HepG2 (cell line): Measurements from ENCODE around the gene PDE4D. TPM values are rescaled to one million over a fixed set of nuclear protein-coding genes. Genes with fewer than 3 reads are reported as not detected.

Experiments used
- ATAC-seq: fragments of 200-7000 bp; cut with Tn5 transposase; 3 replicates; pipeline ENCODE4 v1.9.1; 2020; ENCODE audit warnings: mild to moderate bottlenecking, moderate library complexity
- BruUV-seq: library from RNA; stranded (reverse); fragments of 400-500 nt; replicated peaks from 2 replicates; lab custom pipeline; 2021; lab: Mats Ljungman, UMichigan
- CTCF ChIA-PET: fragments of 300-600 bp; formaldehyde crosslinking; extraction: SDS; loops from one replicate; lab custom pipeline; 2021; ENCODE audit warnings: low total read pairs, inconsistent platforms, low intra/inter-chr PET ratio; lab: Yijun Ruan, JAX
- POLR2A ChIA-PET: fragments of 350-600 bp; sonication (Branson Sonifier 250); formaldehyde crosslinking; loops from one replicate; lab custom pipeline; 2020; ENCODE audit warnings: antibody characterized with exemption, inconsistent platforms; lab: Yijun Ruan, JAX
- DNase-seq: peaks from one replicate; pipeline ENCODE4 v3.0.0-alpha.2; 2015; ENCODE audit warnings: low spot score
- FAIRE-seq: peaks from 3 replicates; lab custom pipeline; 2011; peaks lifted over from hg19 to GRCh38; lab: Jason Lieb, UNC
- H2AFZ ChIP-seq: one replicate; pipeline ENCODE4 v1.6.1; 2011; ENCODE audit warnings: low read length, inconsistent platforms
- H3K27ac ChIP-seq: fragments of 300-600 bp; 3 replicates; pipeline ENCODE4 v1.8.0; 2011; ENCODE audit warnings: mixed run types, mild to moderate bottlenecking, mixed read lengths, low read length, inconsistent platforms; ENCODE audit not compliant: insufficient read depth; ENCODE audit errors: extremely low read length
- H3K27me3 ChIP-seq, 2 experiments: fragments of 200-600 bp in 1 of 2; 2 replicates in 1 of 2; 3 replicates in 1 of 2; pipeline versions ENCODE4 v1.6.0 to v1.8.0; 2011; ENCODE audit warnings: low read length in 2 of 2, mild to moderate bottlenecking in 2 of 2, moderate library complexity in 2 of 2, inconsistent platforms in 1 of 2; ENCODE audit not compliant: insufficient read depth in 2 of 2, control insufficient read depth in 1 of 2
- H3K36me3 ChIP-seq, 2 experiments: fragments of 200-600 bp in 1 of 2; replicated peaks in 1 of 2; 2 replicates in 1 of 2; 3 replicates in 1 of 2; pipeline versions ENCODE4 v1.5.1 to v1.8.0; 2011; ENCODE audit warnings: low read length in 2 of 2, inconsistent platforms in 1 of 2; ENCODE audit not compliant: insufficient read depth in 2 of 2, control insufficient read depth in 1 of 2
- H3K4me1 ChIP-seq: 2 replicates; pipeline ENCODE4 v1.5.1; 2012; ENCODE audit warnings: low read length, inconsistent platforms; ENCODE audit not compliant: insufficient read depth
- H3K4me2 ChIP-seq: 2 replicates; pipeline ENCODE4 v1.6.0; 2011; ENCODE audit warnings: low read depth, low read length, inconsistent platforms
- H3K4me3 ChIP-seq, 3 experiments: fragments of 200-600 bp in 1 of 3; sonication (generic), shearing (Covaris generic) in 1 of 3; replicated peaks in 1 of 3; 2 replicates each; pipeline ENCODE4 v1.5.1; 2011 to 2016; ENCODE audit warnings: low read length in 3 of 3, inconsistent platforms in 2 of 3, low read depth in 2 of 3, mild to moderate bottlenecking in 2 of 3, control low read depth in 1 of 3, mixed read lengths in 1 of 3; ENCODE audit not compliant: insufficient read depth in 1 of 3
- H3K79me2 ChIP-seq: one replicate; pipeline ENCODE4 v1.6.1; 2011; ENCODE audit warnings: low read length, inconsistent platforms; ENCODE audit not compliant: insufficient read depth
- H3K9ac ChIP-seq: 2 replicates; pipeline ENCODE4 v1.6.0; 2011; ENCODE audit warnings: mild to moderate bottlenecking, low read depth, low read length, inconsistent platforms; ENCODE audit not compliant: insufficient read depth
- H3K9me3 ChIP-seq: 2 replicates; pipeline ENCODE4 v1.5.1; 2012; ENCODE audit warnings: mild to moderate bottlenecking, low read length
- H4K20me1 ChIP-seq: 2 replicates; pipeline ENCODE4 v1.6.0; 2011; ENCODE audit warnings: inconsistent platforms, mild to moderate bottlenecking, low read length, moderate library complexity; ENCODE audit not compliant: insufficient read depth
- ARNTL ChIP-seq: sonication (generic); formaldehyde crosslinking; IDR thresholded peaks from 2 replicates; pipeline ENCODE4 v1.4.0; 2020; ENCODE audit warnings: mild to moderate bottlenecking, missing genetic modification reagents
- JUN ChIP-seq: sonication (generic); formaldehyde crosslinking; IDR thresholded peaks from 2 replicates; pipeline ENCODE4 v1.4.0; 2020; ENCODE audit warnings: mild to moderate bottlenecking, missing genetic modification reagents
- KAT7 ChIP-seq: IDR thresholded peaks from 2 replicates; pipeline ENCODE4 v1.6.1; 2018; ENCODE audit warnings: borderline replicate concordance, missing compliant biosample characterization
- KLF12 ChIP-seq: sonication (generic); formaldehyde crosslinking; IDR thresholded peaks from 2 replicates; pipeline ENCODE4 v1.4.0; 2020; ENCODE audit warnings: missing genetic modification reagents, borderline replicate concordance
- PAWR ChIP-seq: sonication (generic); formaldehyde crosslinking; IDR thresholded peaks from 2 replicates; pipeline ENCODE4 v1.4.0; 2020; ENCODE audit warnings: missing genetic modification reagents, mild to moderate bottlenecking, borderline replicate concordance
- RFX5 ChIP-seq: IDR thresholded peaks from 2 replicates; pipeline ENCODE4 v1.6.1; 2011; ENCODE audit warnings: low read depth, low read length, improper control_type of control experiment
- THRA ChIP-seq: sonication (generic); formaldehyde crosslinking; IDR thresholded peaks from 2 replicates; pipeline ENCODE4 v1.4.0; 2020; ENCODE audit warnings: missing genetic modification reagents, borderline replicate concordance
- TRIM24 ChIP-seq: sonication (generic); formaldehyde crosslinking; IDR thresholded peaks from 2 replicates; pipeline ENCODE4 v1.8.0; 2022; ENCODE audit warnings: mild to moderate bottlenecking, missing genetic modification reagents
- ZNF567 ChIP-seq: sonication (generic); formaldehyde crosslinking; IDR thresholded peaks from 2 replicates; pipeline ENCODE4 v1.8.1; 2023; ENCODE audit warnings: mild to moderate bottlenecking, missing genetic modification reagents, borderline replicate concordance
- WGBS: methylation state at CpG from one replicate; pipeline ENCODE4 v1.1.6; 2017; ENCODE audit warnings: low lambda C conversion rate; 5-methylcytosine and 5-hydroxymethylcytosine counted together
- in situ Hi-C: cut with HindIII; loops from 2 replicates; pipeline ENCODE4 v1.10.0; 2017; ENCODE audit warnings: low pct_unique_long_range_greater_than_20kb; ENCODE audit not compliant: extremely low pct_ligation_motif_present
- intact Hi-C: fragments of 100-400 bp; cut with micrococcal nuclease; formaldehyde crosslinking; loops from one replicate; pipeline ENCODE4 v1.10.0; 2022; ENCODE audit not compliant: unreplicated experiment
- polyA plus RNA-seq, 8 experiments: library from polyadenylated mRNA; depleted of rRNA in 3 of 8; stranded (reverse) in 7 of 8; unstranded in 1 of 8; fragments of >200 nt; fragmentation: Illumina TruSeq in 4 of 8; extraction: Trizol in 4 of 8; gene quantifications; 2 replicates each; pipeline versions ENCODE4 v1.2.1 to v1.2.3, GENCODE V29; 2011 to 2016; ENCODE audit warnings: low read depth in 4 of 8, missing spikeins in 1 of 8, mixed read lengths in 1 of 8; ENCODE audit not compliant: insufficient read depth in 1 of 8
- total RNA-seq, 5 experiments: library from RNA; depleted of rRNA; stranded (reverse); fragments of >200 nt; fragmentation: Illumina TruSeq; extraction: Trizol; gene quantifications; 2 replicates each; pipeline ENCODE4 v1.2.3, GENCODE V29; 2016; ENCODE audit warnings: low read depth in 1 of 5
- TF ChIP-seq, protein P1 (sequence below): sonication (generic); formaldehyde crosslinking; IDR thresholded peaks from 2 replicates; pipeline ENCODE4 v1.5.0; 2020; ENCODE audit warnings: mild to moderate bottlenecking, missing genetic modification reagents, moderate library complexity
- TF ChIP-seq, protein P2 (sequence below), 2 experiments: IDR thresholded peaks; 2 replicates each; pipeline ENCODE4 v1.6.1; 2011 to 2012; ENCODE audit warnings: low read length in 2 of 2, borderline replicate concordance in 1 of 2, low read depth in 1 of 2, mild to moderate bottlenecking in 1 of 2, moderate library complexity in 1 of 2

Gene PDE4D
- total and polyA plus RNA-seq, 2 of the 13 experiments (the other 11 are each of a cell fraction or from before 2014, with no cell fraction given) = 7.0 to 12.2 TPM

- no TSS peak for BruUV-seq
Observed at GRCh38 chr5:59599729-59600128, 293.8 kb downstream of the PDE4D start.

DNA sequence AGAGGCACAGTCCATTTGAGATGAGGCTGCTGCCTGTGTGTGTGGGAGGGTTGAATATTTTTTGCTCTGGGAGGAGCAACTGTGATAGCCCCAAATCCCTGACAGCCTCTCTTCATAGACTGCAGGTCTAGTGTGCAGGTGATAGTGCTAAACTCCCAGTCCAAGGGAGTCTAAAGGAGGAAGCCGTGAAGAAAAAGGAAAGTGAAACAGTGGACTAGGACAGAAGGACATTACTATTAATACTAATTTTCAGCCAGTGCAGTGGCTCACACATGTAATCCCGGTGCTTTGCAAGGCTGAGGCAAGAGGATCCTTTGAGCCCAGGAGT, 295.0 kb downstream of the PDE4D start:
- WGBS = 46% methylated on average over 2 of the region's 2 CpGs
- H3K27me3 ChIP-seq = no peaks in the 10 kb centered on the region
- in situ Hi-C loops = no loop called here
- H3K4me3 ChIP-seq = no peak overlapping the region
- DNase-seq (no peak), FAIRE-seq (no peak), ATAC-seq (no peak)
- CTCF ChIA-PET = no interaction called here
- H3K4me2 ChIP-seq = no peak overlapping the region
- intact Hi-C loops = no loop called here
- no TSS peak for BruUV-seq
- no peak overlapping the region for H2AFZ ChIP-seq
- H3K9ac ChIP-seq = no peak overlapping the region
- H3K36me3 ChIP-seq = no peaks in the 10 kb centered on the region
- H3K27ac ChIP-seq = no peak overlapping the region
- no peaks in the 10 kb centered on the region for H3K79me2 ChIP-seq
- H4K20me1 ChIP-seq = no peaks in the 10 kb centered on the region
- H3K4me1 ChIP-seq = no peaks in the 10 kb centered on the region
- POLR2A ChIA-PET = no interaction called here
- no peaks in the 10 kb centered on the region for H3K9me3 ChIP-seq
- TF ChIP-seq KLF12 (CRISPR knock-in tag) (no peak), PAWR (CRISPR knock-in tag) (no peak), KAT7 (CRISPR knock-in tag) (no peak), TRIM24 (no peak), ZNF567 (no peak), ARNTL (CRISPR knock-in tag) (no peak), RFX5 (no peak), THRA (CRISPR knock-in tag) (no peak), JUN (CRISPR knock-in tag) (no peak)
- TF ChIP-seq, protein P1, sequence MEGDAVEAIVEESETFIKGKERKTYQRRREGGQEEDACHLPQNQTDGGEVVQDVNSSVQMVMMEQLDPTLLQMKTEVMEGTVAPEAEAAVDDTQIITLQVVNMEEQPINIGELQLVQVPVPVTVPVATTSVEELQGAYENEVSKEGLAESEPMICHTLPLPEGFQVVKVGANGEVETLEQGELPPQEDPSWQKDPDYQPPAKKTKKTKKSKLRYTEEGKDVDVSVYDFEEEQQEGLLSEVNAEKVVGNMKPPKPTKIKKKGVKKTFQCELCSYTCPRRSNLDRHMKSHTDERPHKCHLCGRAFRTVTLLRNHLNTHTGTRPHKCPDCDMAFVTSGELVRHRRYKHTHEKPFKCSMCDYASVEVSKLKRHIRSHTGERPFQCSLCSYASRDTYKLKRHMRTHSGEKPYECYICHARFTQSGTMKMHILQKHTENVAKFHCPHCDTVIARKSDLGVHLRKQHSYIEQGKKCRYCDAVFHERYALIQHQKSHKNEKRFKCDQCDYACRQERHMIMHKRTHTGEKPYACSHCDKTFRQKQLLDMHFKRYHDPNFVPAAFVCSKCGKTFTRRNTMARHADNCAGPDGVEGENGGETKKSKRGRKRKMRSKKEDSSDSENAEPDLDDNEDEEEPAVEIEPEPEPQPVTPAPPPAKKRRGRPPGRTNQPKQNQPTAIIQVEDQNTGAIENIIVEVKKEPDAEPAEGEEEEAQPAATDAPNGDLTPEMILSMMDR (CRISPR knock-in tag) = no peak

More at GRCh38 chr5:59599729-59600128, 293.8 kb downstream of the PDE4D start:
- Histone ChIP-seq H3K4me1 (no peaks in the 10 kb centered on the region), H3K9me3 (no peaks in the 10 kb centered on the region), H3K79me2 (no peaks in the 10 kb centered on the region), H3K27ac (no peak overlapping the region), H3K36me3 (no peaks in the 10 kb centered on the region), H4K20me1 (no peaks in the 10 kb centered on the region), H3K27me3 (no peaks in the 10 kb centered on the region), H3K4me3 (no peak overlapping the region), H3K4me2 (no peak overlapping the region), H3K9ac (no peak overlapping the region), H2AFZ (no peak overlapping the region)
- WGBS = 50% methylated on average over 1 of the region's 2 CpGs
- in situ Hi-C loops (no loop called here), intact Hi-C loops (no loop called here)
- DNase-seq (no peak), ATAC-seq (no peak), FAIRE-seq (no peak)
- TF ChIP-seq, protein P2, sequence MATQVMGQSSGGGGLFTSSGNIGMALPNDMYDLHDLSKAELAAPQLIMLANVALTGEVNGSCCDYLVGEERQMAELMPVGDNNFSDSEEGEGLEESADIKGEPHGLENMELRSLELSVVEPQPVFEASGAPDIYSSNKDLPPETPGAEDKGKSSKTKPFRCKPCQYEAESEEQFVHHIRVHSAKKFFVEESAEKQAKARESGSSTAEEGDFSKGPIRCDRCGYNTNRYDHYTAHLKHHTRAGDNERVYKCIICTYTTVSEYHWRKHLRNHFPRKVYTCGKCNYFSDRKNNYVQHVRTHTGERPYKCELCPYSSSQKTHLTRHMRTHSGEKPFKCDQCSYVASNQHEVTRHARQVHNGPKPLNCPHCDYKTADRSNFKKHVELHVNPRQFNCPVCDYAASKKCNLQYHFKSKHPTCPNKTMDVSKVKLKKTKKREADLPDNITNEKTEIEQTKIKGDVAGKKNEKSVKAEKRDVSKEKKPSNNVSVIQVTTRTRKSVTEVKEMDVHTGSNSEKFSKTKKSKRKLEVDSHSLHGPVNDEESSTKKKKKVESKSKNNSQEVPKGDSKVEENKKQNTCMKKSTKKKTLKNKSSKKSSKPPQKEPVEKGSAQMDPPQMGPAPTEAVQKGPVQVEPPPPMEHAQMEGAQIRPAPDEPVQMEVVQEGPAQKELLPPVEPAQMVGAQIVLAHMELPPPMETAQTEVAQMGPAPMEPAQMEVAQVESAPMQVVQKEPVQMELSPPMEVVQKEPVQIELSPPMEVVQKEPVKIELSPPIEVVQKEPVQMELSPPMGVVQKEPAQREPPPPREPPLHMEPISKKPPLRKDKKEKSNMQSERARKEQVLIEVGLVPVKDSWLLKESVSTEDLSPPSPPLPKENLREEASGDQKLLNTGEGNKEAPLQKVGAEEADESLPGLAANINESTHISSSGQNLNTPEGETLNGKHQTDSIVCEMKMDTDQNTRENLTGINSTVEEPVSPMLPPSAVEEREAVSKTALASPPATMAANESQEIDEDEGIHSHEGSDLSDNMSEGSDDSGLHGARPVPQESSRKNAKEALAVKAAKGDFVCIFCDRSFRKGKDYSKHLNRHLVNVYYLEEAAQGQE (IDR thresholded peaks at IDR 0.05; ENCODE audit: borderline replicate concordance in 1 of 2, low read depth in 1 of 2, low read length in 2 of 2) = no peak
- ChIA-PET CTCF (no interaction called here), POLR2A (no interaction called here)
